ENCODE results near the gene NOPCHAP1.

The NOPCHAP1 gene

DNA sequence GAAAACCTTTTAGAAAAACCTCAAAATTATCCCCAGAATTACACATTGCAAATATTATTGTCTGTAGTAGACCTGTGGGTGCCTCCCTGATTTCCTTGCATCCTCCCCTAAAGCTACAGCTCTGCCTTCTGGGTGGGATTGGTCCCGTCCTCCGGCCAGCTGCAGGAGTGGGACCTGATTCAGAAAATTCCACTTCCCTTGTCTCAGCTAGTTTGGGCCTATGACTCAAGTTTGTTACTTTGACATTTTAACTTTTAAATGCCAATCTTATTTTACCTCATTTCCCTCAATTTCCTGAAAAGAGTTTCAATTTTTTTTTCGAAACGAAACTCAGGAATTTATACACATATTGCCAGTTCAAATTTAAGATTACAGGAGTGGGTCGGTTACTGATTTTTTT is 14.8 kb upstream of the NOPCHAP1 start:
- Histone ChIP-seq H3K79me1 (replicated peaks; ENCODE audit: low read length, poor library complexity, severe bottlenecking) (no peaks in the 10 kb centered on the region), H3K27me3 (ENCODE audit: control insufficient read depth in 1 of 2, insufficient read depth in 1 of 2, low read length in 2 of 2) (no peaks in the 10 kb centered on the region), H3K4me1 (ENCODE audit: control insufficient read depth, insufficient read depth, low read depth, low read length) (no peaks in the 10 kb centered on the region), H2AK5ac (ENCODE audit: low read length, severe bottlenecking) (no peak overlapping the region), H3K14ac (ENCODE audit: low read length in 2 of 2) (no peak overlapping the region), H2AFZ (ENCODE audit: low read depth, low read length) (no peak overlapping the region), H4K91ac (ENCODE audit: low read length) (no peak overlapping the region), H2BK12ac (ENCODE audit: low read length in 2 of 2) (no peak overlapping the region), H3K4ac (ENCODE audit: low read depth in 1 of 2, low read length in 2 of 2) (no peak overlapping the region), H3K18ac (ENCODE audit: low read depth in 1 of 2, low read length in 2 of 2) (no peak overlapping the region), H3K23ac (ENCODE audit: low read length in 2 of 2) (no peak overlapping the region), H2BK120ac (ENCODE audit: low read depth, low read length) (no peak overlapping the region), H3K9ac (ENCODE audit: low read length) (no peak overlapping the region), H3K9me3 (ENCODE audit: control insufficient read depth, low read length) (no peaks in the 10 kb centered on the region), H3K4me2 (ENCODE audit: low read length, poor library complexity, severe bottlenecking) (no peak overlapping the region), H3K4me3 (ENCODE audit: insufficient read depth in 1 of 2, low read depth in 1 of 2, low read length in 2 of 2) (no peak overlapping the region), H2BK15ac (ENCODE audit: low read depth, poor library complexity, severe bottlenecking) (no peak overlapping the region), H4K8ac (ENCODE audit: low read length) (no peak overlapping the region), H2BK5ac (ENCODE audit: low read depth, low read length, poor library complexity, severe bottlenecking) (no peak overlapping the region), H3K27ac (ENCODE audit: low read length, poor library complexity, severe bottlenecking) (no peak overlapping the region), H3K36me3 (ENCODE audit: control insufficient read depth in 1 of 2, insufficient read depth in 2 of 2, low read depth in 1 of 2, low read length in 2 of 2) (no peaks in the 10 kb centered on the region)
- no peak for DNase-seq
- WGBS, result 87% methylated on average over 5 of the region's 5 CpGs

DNA sequence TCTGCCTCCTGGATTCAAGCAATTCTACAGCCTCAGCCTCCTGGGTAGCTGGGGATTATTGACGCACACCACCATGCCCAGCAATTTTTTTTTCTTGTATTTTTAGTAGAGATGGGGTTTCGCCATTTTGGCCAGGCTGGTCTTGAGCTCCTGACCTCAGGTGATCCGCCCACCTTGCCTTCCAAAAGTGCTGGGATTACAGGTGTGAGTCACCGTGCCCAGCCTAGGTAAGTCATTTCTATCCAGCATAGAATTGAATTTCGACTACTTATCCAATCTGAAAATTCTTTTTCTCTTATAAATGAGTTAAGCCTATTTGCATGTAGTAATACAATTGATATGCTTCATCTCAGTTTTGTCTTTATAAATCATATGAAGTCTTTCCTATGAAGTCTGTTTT is 12.9 kb upstream of the NOPCHAP1 start:
- Histone ChIP-seq H2AFZ (ENCODE audit: low read depth, low read length) (no peak overlapping the region), H2BK12ac (ENCODE audit: low read length in 2 of 2) (no peak overlapping the region), H3K27me3 (ENCODE audit: control insufficient read depth in 1 of 2, insufficient read depth in 1 of 2, low read length in 2 of 2) (peaks cover 0 to 3% of the 10 kb centered on the region in 2 experiments), H3K36me3 (ENCODE audit: control insufficient read depth in 1 of 2, insufficient read depth in 2 of 2, low read depth in 1 of 2, low read length in 2 of 2) (no peaks in the 10 kb centered on the region), H3K79me1 (replicated peaks; ENCODE audit: low read length, poor library complexity, severe bottlenecking) (no peaks in the 10 kb centered on the region), H3K4me3 (ENCODE audit: insufficient read depth in 1 of 2, low read depth in 1 of 2, low read length in 2 of 2) (no peak overlapping the region), H3K4me1 (ENCODE audit: control insufficient read depth, insufficient read depth, low read depth, low read length) (no peaks in the 10 kb centered on the region), H3K9ac (ENCODE audit: low read length) (no peak overlapping the region), H3K18ac (ENCODE audit: low read depth in 1 of 2, low read length in 2 of 2) (no peak overlapping the region), H3K4me2 (ENCODE audit: low read length, poor library complexity, severe bottlenecking) (no peak overlapping the region), H4K8ac (ENCODE audit: low read length) (no peak overlapping the region), H3K4ac (ENCODE audit: low read depth in 1 of 2, low read length in 2 of 2) (no peak overlapping the region), H3K23ac (ENCODE audit: low read length in 2 of 2) (no peak overlapping the region), H2AK5ac (ENCODE audit: low read length, severe bottlenecking) (no peak overlapping the region), H3K27ac (ENCODE audit: low read length, poor library complexity, severe bottlenecking) (no peak overlapping the region), H2BK120ac (ENCODE audit: low read depth, low read length) (no peak overlapping the region), H4K91ac (ENCODE audit: low read length) (no peak overlapping the region), H3K14ac (ENCODE audit: low read length in 2 of 2) (no peak overlapping the region), H3K9me3 (ENCODE audit: control insufficient read depth, low read length) (no peaks in the 10 kb centered on the region), H2BK5ac (ENCODE audit: low read depth, low read length, poor library complexity, severe bottlenecking) (no peak overlapping the region), H2BK15ac (ENCODE audit: low read depth, poor library complexity, severe bottlenecking) (no peak overlapping the region)
- no peak for DNase-seq
- WGBS, result 100% methylated on average over 3 of the region's 5 CpGs

DNA sequence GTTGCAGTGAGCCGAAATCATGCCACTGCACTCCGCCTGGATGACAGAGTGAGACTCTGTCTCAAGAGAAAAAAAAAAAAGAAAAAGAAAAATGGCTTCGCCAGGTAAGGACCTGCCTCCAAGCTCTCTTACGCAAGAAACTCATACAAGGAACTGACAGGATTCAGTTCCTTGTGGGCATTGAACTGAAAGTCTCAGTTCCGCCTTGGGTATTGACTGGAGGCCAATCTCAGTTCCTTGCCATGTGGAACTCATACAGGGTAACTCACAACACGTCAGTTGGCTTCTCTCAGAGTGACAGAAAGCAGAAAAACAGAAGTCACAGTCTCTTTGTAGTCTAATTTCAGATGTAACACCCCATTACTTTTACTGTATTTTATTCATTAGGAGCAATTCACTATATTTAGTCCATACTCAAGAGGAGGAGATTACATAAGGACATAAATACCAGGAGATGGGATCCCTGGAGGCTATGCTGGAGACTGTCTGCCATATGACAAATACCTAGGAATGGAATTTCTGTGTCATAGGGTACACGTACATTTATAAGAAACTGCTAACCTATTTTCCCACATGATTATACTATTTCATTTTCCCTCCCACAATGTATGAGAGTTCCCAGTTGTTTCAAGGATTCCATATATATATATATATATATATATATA is 11.4 kb upstream of the NOPCHAP1 start:
- H3K9me3 ChIP-seq (ENCODE audit: control insufficient read depth, low read length), result no peaks in the 10 kb centered on the region
- H3K18ac ChIP-seq (ENCODE audit: low read depth in 1 of 2, low read length in 2 of 2), result no peak overlapping the region
- H2BK120ac ChIP-seq (ENCODE audit: low read depth, low read length), result no peak overlapping the region
- H4K8ac ChIP-seq (ENCODE audit: low read length), result no peak overlapping the region
- no peak overlapping the region for H3K4ac ChIP-seq (ENCODE audit: low read depth in 1 of 2, low read length in 2 of 2)
- H2BK12ac ChIP-seq (ENCODE audit: low read length in 2 of 2), result no peak overlapping the region
- no peak overlapping the region for H4K91ac ChIP-seq (ENCODE audit: low read length)
- no peak overlapping the region for H2AFZ ChIP-seq (ENCODE audit: low read depth, low read length)
- peak; percentile 30 for DNase-seq
- 83% methylated on average over 7 of the region's 7 CpGs for WGBS
- no peak overlapping the region for H3K23ac ChIP-seq (ENCODE audit: low read length in 2 of 2)
- H3K36me3 ChIP-seq (ENCODE audit: control insufficient read depth in 1 of 2, insufficient read depth in 2 of 2, low read depth in 1 of 2, low read length in 2 of 2), result no peaks in the 10 kb centered on the region
- no peak overlapping the region for H3K27ac ChIP-seq (ENCODE audit: low read length, poor library complexity, severe bottlenecking)
- no peak overlapping the region for H2BK15ac ChIP-seq (ENCODE audit: low read depth, poor library complexity, severe bottlenecking)
- H3K4me1 ChIP-seq (ENCODE audit: control insufficient read depth, insufficient read depth, low read depth, low read length), result no peaks in the 10 kb centered on the region
- H3K9ac ChIP-seq (ENCODE audit: low read length), result no peak overlapping the region
- no peak overlapping the region for H2BK5ac ChIP-seq (ENCODE audit: low read depth, low read length, poor library complexity, severe bottlenecking)
- H3K14ac ChIP-seq (ENCODE audit: low read length in 2 of 2), result no peak overlapping the region
- peaks cover 0 to 3% of the 10 kb centered on the region in 2 experiments for H3K27me3 ChIP-seq (ENCODE audit: control insufficient read depth in 1 of 2, insufficient read depth in 1 of 2, low read length in 2 of 2)
- H3K79me1 ChIP-seq (replicated peaks; ENCODE audit: low read length, poor library complexity, severe bottlenecking), result no peaks in the 10 kb centered on the region
- no peak overlapping the region for H3K4me2 ChIP-seq (ENCODE audit: low read length, poor library complexity, severe bottlenecking)
- H2AK5ac ChIP-seq (ENCODE audit: low read length, severe bottlenecking), result no peak overlapping the region
- no peak overlapping the region for H3K4me3 ChIP-seq (ENCODE audit: insufficient read depth in 1 of 2, low read depth in 1 of 2, low read length in 2 of 2)

DNA sequence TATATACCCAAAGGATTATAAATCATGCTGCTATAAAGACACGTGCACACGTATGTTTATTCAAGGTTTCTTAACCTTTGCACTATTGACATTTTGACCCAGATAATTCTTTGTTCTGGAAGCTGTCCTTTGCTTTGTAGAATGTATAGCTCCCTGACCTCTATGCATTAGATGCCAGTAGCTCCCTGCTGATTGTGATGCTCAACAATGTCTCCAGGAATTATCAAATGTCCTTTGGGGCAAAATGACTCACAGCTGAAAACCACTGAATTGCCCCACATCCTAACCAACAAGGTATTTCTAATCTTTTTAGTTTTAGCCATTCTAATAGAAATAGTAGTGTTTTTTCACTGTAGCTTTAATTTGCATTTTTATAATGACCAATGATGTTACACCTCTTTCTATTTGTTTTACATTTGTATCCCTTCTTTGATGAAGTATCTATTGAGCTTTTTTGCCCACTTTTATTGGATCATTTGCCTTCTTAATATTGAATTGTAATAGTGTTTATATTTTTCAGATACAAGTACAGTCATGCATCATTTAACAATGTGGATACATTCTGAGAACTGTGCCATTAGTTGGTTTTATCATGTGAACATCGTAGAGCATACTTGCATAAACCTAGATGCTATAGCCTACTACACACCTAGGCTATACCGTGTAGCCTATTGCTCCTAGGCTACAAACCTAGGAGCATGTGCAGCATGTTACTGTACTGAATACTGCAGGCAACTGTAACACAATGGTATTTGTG is 10.4 kb upstream of the NOPCHAP1 start:
- Histone ChIP-seq H3K27ac (ENCODE audit: low read length, poor library complexity, severe bottlenecking) (no peak overlapping the region), H3K4me3 (ENCODE audit: insufficient read depth in 1 of 2, low read depth in 1 of 2, low read length in 2 of 2) (no peak overlapping the region), H2BK120ac (ENCODE audit: low read depth, low read length) (no peak overlapping the region), H3K4ac (ENCODE audit: low read depth in 1 of 2, low read length in 2 of 2) (no peak overlapping the region), H3K9me3 (ENCODE audit: control insufficient read depth, low read length) (no peaks in the 10 kb centered on the region), H4K91ac (ENCODE audit: low read length) (no peak overlapping the region), H3K4me2 (ENCODE audit: low read length, poor library complexity, severe bottlenecking) (no peak overlapping the region), H2AK5ac (ENCODE audit: low read length, severe bottlenecking) (no peak overlapping the region), H2BK12ac (ENCODE audit: low read length in 2 of 2) (no peak overlapping the region), H2AFZ (ENCODE audit: low read depth, low read length) (no peak overlapping the region), H3K9ac (ENCODE audit: low read length) (no peak overlapping the region), H3K18ac (ENCODE audit: low read depth in 1 of 2, low read length in 2 of 2) (no peak overlapping the region), H3K14ac (ENCODE audit: low read length in 2 of 2) (no peak overlapping the region), H2BK15ac (ENCODE audit: low read depth, poor library complexity, severe bottlenecking) (no peak overlapping the region), H4K8ac (ENCODE audit: low read length) (no peak overlapping the region), H3K27me3 (ENCODE audit: control insufficient read depth in 1 of 2, insufficient read depth in 1 of 2, low read length in 2 of 2) (peaks cover 0 to 3% of the 10 kb centered on the region in 2 experiments), H3K4me1 (ENCODE audit: control insufficient read depth, insufficient read depth, low read depth, low read length) (no peaks in the 10 kb centered on the region), H2BK5ac (ENCODE audit: low read depth, low read length, poor library complexity, severe bottlenecking) (no peak overlapping the region), H3K36me3 (ENCODE audit: control insufficient read depth in 1 of 2, insufficient read depth in 2 of 2, low read depth in 1 of 2, low read length in 2 of 2) (no peaks in the 10 kb centered on the region), H3K79me1 (replicated peaks; ENCODE audit: low read length, poor library complexity, severe bottlenecking) (no peaks in the 10 kb centered on the region), H3K23ac (ENCODE audit: low read length in 2 of 2) (no peak overlapping the region)
- DNase-seq, result peak; percentile 53
- 53% methylated on average over 2 of the region's 4 CpGs for WGBS

All from mesenchymal stem cell (in vitro differentiated cells and primary cell).